Stimulated activated naive CD8-positive, alpha-beta T cell treated with anti-CD3 and anti-CD28 coated beads, Interleukin-15, amount 100 ng/mL, for 72 hours (primary cell): ENCODE results near the gene SLC25A34.

Source experiments
- ATAC-seq: fragments of 150-1000 bp; cut with Tn5 transposase; 2 replicates; pipeline ENCODE4 v1.10.0; 2021; ENCODE audit warnings: mild to moderate bottlenecking, moderate library complexity
- DNase-seq, 2 donors: peaks; one replicate each; pipeline ENCODE4 v3.0.0; 2021 to 2022
- H3K27ac Mint-ChIP-seq, 2 donors: one replicate each; pipeline ENCODE4 v1.8.0; 2022; ENCODE audit warnings: mild to moderate bottlenecking in 2 of 2, mixed read lengths in 2 of 2, moderate library complexity in 2 of 2
- H3K27me3 Mint-ChIP-seq: one replicate; pipeline ENCODE4 v1.8.0; 2022; ENCODE audit warnings: mixed read lengths
- H3K4me1 Mint-ChIP-seq: one replicate; pipeline ENCODE4 v1.8.0; 2022; ENCODE audit warnings: mild to moderate bottlenecking, mixed read lengths
- H3K4me3 Mint-ChIP-seq, 2 donors: one replicate each; pipeline ENCODE4 v1.8.0; 2022; ENCODE audit warnings: mild to moderate bottlenecking in 2 of 2, mixed read lengths in 2 of 2, moderate library complexity in 1 of 2
- H3K9me3 Mint-ChIP-seq, 2 donors: one replicate each; pipeline ENCODE4 v1.8.0; 2022; ENCODE audit warnings: mixed read lengths in 2 of 2

Gene SLC25A34

GRCh38 chr1:15724949-15725880 lies 10.8 kb upstream of the SLC25A34 start:
- H3K4me1 Mint-ChIP-seq, result no peaks in the 10 kb centered on the region
- no peak for ATAC-seq
- no peaks in the 10 kb centered on the region for H3K9me3 Mint-ChIP-seq
- H3K4me3 Mint-ChIP-seq, result no peak overlapping the region
- peak overlapping the region in 1 of 2 donors; percentile 63 for H3K27ac Mint-ChIP-seq
- H3K27me3 Mint-ChIP-seq, result no peaks in the 10 kb centered on the region
- no peak for DNase-seq

DNA sequence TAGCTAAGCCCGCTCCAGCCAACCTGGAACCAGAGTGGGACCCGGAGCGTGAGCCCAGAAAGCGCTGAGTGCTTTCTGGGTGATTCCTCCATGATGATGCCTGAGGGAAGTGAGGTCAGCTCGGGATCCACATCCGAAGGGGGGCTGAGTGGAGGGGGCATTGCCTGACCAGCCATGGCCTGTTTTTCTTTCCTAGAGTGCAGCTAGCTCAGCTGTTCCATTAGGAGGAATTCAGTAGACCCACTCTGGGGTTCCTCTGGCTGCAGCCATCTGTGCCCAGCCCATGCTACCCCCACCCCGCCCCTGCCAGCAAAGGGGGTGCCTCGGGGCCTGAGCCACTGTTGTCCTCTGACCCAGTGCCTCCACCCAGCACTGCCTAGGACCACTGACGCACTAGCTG lies 9.6 kb upstream of the SLC25A34 start:
- H3K27me3 Mint-ChIP-seq, result no peaks in the 10 kb centered on the region

DNA sequence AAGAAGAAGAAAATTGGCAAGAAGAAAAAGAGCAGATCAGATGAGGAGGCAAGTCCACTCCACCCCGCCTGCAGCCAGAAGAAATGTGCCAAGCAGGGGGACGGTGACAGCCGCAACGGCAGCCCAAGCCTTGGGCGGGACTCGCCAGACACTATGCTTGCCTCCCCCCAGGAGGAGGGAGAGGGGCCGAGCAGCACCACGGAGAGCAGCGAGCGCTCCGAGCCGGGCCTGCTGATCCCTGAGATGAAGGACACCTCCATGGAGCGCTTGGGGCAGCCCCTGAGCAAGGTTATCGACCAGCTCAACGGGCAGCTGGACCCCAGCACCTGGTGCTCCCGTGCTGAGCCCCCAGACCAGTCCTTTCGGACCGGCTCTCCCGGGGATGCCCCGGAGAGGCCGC lies 9.0 kb upstream of the SLC25A34 start:
- Mint-ChIP-seq H3K9me3 (no peaks in the 10 kb centered on the region), H3K4me3 (no peak overlapping the region), H3K27me3 (no peaks in the 10 kb centered on the region), H3K27ac (no peak overlapping the region), H3K4me1 (no peaks in the 10 kb centered on the region)
- DNase-seq (no peak), ATAC-seq (no peak)

More for the DNA sequence above, 9.6 kb upstream of the SLC25A34 start:
- H3K4me3 Mint-ChIP-seq, result no peak overlapping the region
- H3K4me1 Mint-ChIP-seq, result no peaks in the 10 kb centered on the region
- H3K27ac Mint-ChIP-seq, result no peak overlapping the region
- H3K9me3 Mint-ChIP-seq, result no peaks in the 10 kb centered on the region
- no peak for DNase-seq
- ATAC-seq, result no peak

- no peak for DNase-seq
- Mint-ChIP-seq H3K27ac (no peak overlapping the region), H3K4me1 (no peaks in the 10 kb centered on the region), H3K4me3 (no peak overlapping the region), H3K9me3 (no peaks in the 10 kb centered on the region), H3K27me3 (no peaks in the 10 kb centered on the region)
- ATAC-seq, result no peak
These were observed 8.6 kb upstream of the SLC25A34 start for GRCh38 chr1:15727424-15727823.

DNA sequence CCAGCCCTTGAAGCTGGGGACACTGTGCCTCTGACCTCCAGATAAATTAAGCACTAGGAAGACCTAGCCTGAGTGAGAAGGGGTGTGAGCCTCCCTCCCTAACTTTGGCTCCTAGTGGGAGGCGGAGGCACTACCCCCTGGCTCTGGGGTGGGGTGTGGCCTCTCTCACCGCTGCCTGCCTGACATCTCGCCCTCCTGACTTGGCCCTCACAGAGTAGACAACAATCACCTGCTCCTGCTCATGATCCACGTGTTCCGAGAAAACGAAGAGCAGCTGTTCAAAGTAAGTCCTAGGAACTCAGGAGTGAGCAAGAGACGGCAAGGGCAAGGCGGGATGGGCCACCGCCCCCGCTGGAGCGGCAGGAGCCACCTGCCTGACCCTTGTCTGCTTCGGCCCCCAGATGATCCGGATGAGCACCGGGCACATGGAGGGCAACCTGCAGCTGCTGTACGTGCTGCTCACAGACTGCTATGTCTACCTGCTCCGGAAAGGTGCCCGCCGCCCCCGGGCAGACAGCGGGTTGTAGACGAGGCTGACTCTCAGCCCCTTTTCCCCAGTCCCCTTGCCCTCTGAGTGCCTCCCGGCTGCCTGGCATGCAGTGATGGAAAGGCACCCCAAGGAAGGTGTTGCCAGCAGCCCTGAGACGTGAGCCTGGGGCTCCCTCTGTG lies 8.1 kb upstream of the SLC25A34 start:
- Mint-ChIP-seq H3K27me3 (no peaks in the 10 kb centered on the region), H3K4me1 (no peaks in the 10 kb centered on the region), H3K27ac (no peak overlapping the region), H3K4me3 (no peak overlapping the region), H3K9me3 (no peaks in the 10 kb centered on the region)
- DNase-seq (no peak), ATAC-seq (no peak)

GRCh38 chr1:15728937-15729657 lies 7.0 kb upstream of the SLC25A34 start:
- Mint-ChIP-seq H3K4me1 (no peaks in the 10 kb centered on the region), H3K27ac (no peak overlapping the region), H3K27me3 (no peaks in the 10 kb centered on the region), H3K4me3 (no peak overlapping the region), H3K9me3 (no peaks in the 10 kb centered on the region)
- ATAC-seq (no peak), DNase-seq (no peak)

DNA sequence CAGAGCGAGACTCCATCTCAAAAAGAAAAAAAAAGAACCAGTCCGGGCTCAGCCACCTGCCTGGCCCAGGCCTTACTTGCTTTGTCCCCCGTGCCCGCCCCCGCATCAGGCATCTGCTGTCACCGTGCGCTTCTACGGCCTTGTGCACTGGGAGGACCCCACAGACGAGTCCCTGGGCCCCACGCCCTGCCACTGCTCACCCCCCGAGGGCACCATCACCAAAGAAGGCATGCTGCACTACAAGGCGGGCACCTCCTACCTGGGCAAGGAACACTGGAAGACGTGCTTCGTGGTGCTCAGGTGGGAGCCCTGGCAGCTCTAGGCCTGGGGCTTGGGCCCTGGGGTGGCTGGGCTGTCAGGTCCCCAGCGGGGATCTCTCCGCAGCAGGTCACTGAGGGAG lies 5.6 kb upstream of the SLC25A34 start:
- DNase-seq (no peak), ATAC-seq (no peak)
- H3K27me3 Mint-ChIP-seq, result no peaks in the 10 kb centered on the region
- no peak overlapping the region for H3K27ac Mint-ChIP-seq
- H3K4me1 Mint-ChIP-seq, result no peaks in the 10 kb centered on the region
- no peaks in the 10 kb centered on the region for H3K9me3 Mint-ChIP-seq
- no peak overlapping the region for H3K4me3 Mint-ChIP-seq

DNA sequence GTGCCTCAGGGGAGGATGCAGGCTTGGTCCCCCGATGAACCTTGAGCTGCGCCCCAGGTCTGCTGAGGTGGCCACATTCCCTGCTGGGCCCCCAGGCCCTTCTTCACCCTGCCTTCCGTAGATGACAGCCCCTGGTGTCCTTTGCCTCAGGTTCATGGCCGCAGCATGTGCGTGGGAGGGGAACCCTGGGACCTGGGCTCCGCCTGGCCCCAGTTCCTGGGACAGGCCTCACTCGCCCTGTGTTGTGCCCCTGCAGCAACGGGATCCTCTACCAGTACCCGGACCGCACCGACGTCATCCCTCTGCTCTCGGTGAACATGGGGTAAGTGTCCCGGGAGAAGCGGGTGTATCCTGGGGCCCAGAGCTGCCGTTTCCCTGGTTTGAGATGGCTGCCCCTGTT lies 5.1 kb upstream of the SLC25A34 start:
- H3K4me3 Mint-ChIP-seq, result no peak overlapping the region
- ATAC-seq, result no peak

GRCh38 chr1:15731735-15732685 lies 4.0 kb upstream of the SLC25A34 start:
- H3K4me1 Mint-ChIP-seq, result no peaks in the 10 kb centered on the region
- no peaks in the 10 kb centered on the region for H3K9me3 Mint-ChIP-seq
- no peak overlapping the region for H3K4me3 Mint-ChIP-seq
- no peak overlapping the region for H3K27ac Mint-ChIP-seq
- DNase-seq (no peak), ATAC-seq (no peak)
- no peaks in the 10 kb centered on the region for H3K27me3 Mint-ChIP-seq

More for the DNA sequence above, 5.1 kb upstream of the SLC25A34 start:
- no peaks in the 10 kb centered on the region for H3K4me1 Mint-ChIP-seq
- no peaks in the 10 kb centered on the region for H3K27me3 Mint-ChIP-seq
- H3K27ac Mint-ChIP-seq, result no peak overlapping the region
- no peaks in the 10 kb centered on the region for H3K9me3 Mint-ChIP-seq
- no peak for DNase-seq

- peak overlapping the region in 1 of 2 donors; percentile 82 for H3K27ac Mint-ChIP-seq
- H3K9me3 Mint-ChIP-seq, result no peaks in the 10 kb centered on the region
- no peak overlapping the region for H3K4me3 Mint-ChIP-seq
- ATAC-seq (no peak), DNase-seq (no peak)
- no peaks in the 10 kb centered on the region for H3K27me3 Mint-ChIP-seq
- no peaks in the 10 kb centered on the region for H3K4me1 Mint-ChIP-seq
These were observed 3.4 kb upstream of the SLC25A34 start for GRCh38 chr1:15732686-15733081.

- H3K4me3 Mint-ChIP-seq, result no peak overlapping the region
- DNase-seq, result no peak
- H3K4me1 Mint-ChIP-seq, result no peaks in the 10 kb centered on the region
- no peaks in the 10 kb centered on the region for H3K27me3 Mint-ChIP-seq
- H3K27ac Mint-ChIP-seq, result peak overlapping the region in 1 of 2 donors; percentile 82
- ATAC-seq, result no peak
- no peaks in the 10 kb centered on the region for H3K9me3 Mint-ChIP-seq
These were observed 2.8 kb upstream of the SLC25A34 start for GRCh38 chr1:15733218-15733725.

DNA sequence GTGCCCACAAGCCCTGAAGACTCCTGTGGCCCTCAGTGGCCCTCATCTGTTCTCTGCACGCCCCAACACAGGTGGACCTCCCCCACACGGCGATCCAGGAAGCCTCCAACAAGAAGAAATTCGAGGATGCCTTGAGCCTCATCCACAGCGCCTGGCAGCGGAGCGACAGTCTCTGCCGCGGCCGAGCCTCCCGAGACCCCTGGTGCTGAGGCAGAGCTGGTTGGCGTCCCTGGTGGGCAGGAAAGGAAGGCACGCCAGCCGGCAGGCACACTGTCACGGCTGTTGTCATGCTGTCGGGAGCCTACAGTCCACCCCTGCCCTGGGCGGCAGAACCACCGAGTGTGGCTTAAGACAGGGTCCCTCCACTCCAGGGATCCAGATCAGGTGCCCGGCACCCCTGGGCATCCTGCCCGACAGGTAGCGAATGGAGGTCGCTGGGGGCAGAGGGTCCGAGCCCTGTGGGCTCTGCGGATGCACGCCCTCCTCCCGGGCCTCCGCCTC lies 2.3 kb upstream of the SLC25A34 start:
- Mint-ChIP-seq H3K27me3 (no peaks in the 10 kb centered on the region), H3K27ac (no peak overlapping the region), H3K9me3 (no peaks in the 10 kb centered on the region), H3K4me3 (no peak overlapping the region), H3K4me1 (no peaks in the 10 kb centered on the region)
- DNase-seq, result no peak
- no peak for ATAC-seq

DNA sequence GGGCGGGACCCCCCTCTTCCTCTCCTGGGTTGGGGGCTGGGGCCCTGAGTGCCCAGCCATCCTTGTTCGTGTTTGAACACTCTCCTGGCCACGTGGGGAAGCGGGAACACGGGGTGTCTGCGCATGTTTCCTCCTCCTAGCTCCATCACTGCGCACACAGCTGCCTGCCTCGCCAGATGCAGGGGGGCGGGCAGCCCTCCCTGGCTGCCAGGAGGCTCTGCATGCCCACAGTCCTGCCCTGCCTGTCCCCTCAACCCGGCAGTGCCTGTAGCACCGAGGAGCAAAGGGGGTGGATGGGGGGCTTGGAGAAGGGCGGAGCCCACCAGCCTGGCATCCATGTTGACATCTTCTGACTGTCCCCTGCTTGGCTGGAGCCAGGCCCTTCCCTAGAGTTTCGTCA lies 1.8 kb upstream of the SLC25A34 start:
- Mint-ChIP-seq H3K4me3 (no peak overlapping the region), H3K9me3 (no peaks in the 10 kb centered on the region), H3K4me1 (no peaks in the 10 kb centered on the region), H3K27me3 (no peaks in the 10 kb centered on the region), H3K27ac (no peak overlapping the region)
- DNase-seq (no peak), ATAC-seq (no peak)

DNA sequence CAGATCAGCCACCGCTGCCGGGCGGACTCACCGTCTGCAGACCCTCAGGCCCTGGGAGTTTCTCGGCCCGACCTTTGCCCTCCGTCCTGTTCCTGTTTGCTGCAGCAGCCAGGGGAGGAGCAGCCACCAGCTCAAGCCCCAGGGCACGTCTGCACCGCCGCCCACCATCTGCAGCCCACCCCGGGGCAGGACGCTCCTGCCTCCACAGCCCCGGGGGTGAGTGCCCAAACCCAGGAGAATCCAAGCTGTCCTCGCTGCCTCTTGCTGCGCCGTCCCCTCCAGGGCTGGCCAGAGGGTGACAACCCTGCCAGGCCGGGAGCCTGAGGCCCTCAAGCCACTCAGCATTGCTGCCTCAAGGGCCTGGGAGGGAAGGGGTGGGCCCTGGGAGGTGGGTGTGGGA lies 1.2 kb upstream of the SLC25A34 start:
- Mint-ChIP-seq H3K4me3 (no peak overlapping the region), H3K4me1 (no peaks in the 10 kb centered on the region), H3K9me3 (no peaks in the 10 kb centered on the region), H3K27ac (peak overlapping the region in 1 of 2 donors; percentile 59), H3K27me3 (no peaks in the 10 kb centered on the region)
- DNase-seq, result no peak
- no peak for ATAC-seq
